Right kidney (tissue), 9 donors: ENCODE results near the gene PLA2G6.

Experiments
- DNase-seq: peaks from one replicate; pipeline ENCODE4 v3.0.0-alpha.2; 2016
- long read RNA-seq, 8 donors: transcript quantifications; one replicate each; lab custom pipeline, GENCODE V29; 2026

The PLA2G6 gene, protein sequence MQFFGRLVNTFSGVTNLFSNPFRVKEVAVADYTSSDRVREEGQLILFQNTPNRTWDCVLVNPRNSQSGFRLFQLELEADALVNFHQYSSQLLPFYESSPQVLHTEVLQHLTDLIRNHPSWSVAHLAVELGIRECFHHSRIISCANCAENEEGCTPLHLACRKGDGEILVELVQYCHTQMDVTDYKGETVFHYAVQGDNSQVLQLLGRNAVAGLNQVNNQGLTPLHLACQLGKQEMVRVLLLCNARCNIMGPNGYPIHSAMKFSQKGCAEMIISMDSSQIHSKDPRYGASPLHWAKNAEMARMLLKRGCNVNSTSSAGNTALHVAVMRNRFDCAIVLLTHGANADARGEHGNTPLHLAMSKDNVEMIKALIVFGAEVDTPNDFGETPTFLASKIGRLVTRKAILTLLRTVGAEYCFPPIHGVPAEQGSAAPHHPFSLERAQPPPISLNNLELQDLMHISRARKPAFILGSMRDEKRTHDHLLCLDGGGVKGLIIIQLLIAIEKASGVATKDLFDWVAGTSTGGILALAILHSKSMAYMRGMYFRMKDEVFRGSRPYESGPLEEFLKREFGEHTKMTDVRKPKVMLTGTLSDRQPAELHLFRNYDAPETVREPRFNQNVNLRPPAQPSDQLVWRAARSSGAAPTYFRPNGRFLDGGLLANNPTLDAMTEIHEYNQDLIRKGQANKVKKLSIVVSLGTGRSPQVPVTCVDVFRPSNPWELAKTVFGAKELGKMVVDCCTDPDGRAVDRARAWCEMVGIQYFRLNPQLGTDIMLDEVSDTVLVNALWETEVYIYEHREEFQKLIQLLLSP
- long read RNA-seq, donor 1, partial matches to known transcripts, result 5 of 7 reads
- long read RNA-seq, donor 1, other reads (novel, unspliced or antisense), result 0 of 7 reads
- long read RNA-seq, donor 2, partial matches to known transcripts, result 0 of 1 reads
- long read RNA-seq, donor 2, other reads (novel, unspliced or antisense), result 0 of 1 reads
- long read RNA-seq, donor 3, result 0 reads
- long read RNA-seq, donor 4, partial matches to known transcripts, result 0 of 1 reads
- long read RNA-seq, donor 4, other reads (novel, unspliced or antisense), result 0 of 1 reads
- long read RNA-seq, donor 5, result 0 reads
- long read RNA-seq, donor 6, partial matches to known transcripts, result 0 of 2 reads
- long read RNA-seq, donor 6, other reads (novel, unspliced or antisense), result 0 of 2 reads
- long read RNA-seq, donor 7, partial matches to known transcripts, result 5 of 6 reads
- long read RNA-seq, donor 7, other reads (novel, unspliced or antisense), result 0 of 6 reads
- long read RNA-seq, donor 8, partial matches to known transcripts, result 0 of 2 reads
- long read RNA-seq, donor 8, other reads (novel, unspliced or antisense), result 0 of 2 reads

DNA sequence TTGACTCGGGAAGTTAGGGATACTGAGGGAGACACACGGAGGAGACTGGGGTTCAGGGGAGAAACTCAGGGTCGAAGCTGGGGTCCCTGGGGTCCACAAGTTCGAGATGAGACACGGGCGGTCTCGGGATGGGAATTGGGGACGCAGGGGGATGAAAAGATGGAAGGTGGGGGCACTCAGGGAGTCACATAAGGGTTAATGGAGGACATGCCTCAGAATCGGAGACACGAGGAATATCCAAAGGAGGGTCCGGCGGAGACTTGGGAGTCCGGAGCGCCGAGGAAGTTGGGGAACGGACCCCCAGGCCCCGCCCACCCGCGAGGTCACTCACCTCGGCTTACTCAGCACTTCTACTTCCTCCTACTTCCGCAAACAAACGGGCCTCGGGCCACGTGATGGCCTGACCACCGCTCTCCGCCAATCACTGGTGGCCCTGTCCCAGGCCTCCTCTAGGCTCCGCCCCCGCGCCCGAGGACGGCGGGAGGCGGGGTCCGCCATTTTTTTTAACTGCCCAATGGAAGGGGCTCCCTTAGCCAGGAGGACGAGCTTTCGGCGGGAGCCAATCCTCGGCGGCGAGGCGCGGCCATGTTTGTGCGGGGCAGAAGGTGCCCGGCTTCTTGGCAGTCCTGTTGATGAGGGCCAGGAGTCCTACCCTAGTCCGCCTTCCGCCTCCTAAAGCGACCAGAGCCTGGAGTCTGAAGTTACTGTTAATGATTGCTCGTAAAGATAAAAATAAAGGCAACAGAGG is at the start of gene PLA2G6:
Gene PLA2G6, minus strand, starts transcription at position 378 of the 748 bp plus-strand sequence. CDS start 12,404 bp downstream, outside the sequence.
- DNase-seq, result peak; percentile 91

DNA sequence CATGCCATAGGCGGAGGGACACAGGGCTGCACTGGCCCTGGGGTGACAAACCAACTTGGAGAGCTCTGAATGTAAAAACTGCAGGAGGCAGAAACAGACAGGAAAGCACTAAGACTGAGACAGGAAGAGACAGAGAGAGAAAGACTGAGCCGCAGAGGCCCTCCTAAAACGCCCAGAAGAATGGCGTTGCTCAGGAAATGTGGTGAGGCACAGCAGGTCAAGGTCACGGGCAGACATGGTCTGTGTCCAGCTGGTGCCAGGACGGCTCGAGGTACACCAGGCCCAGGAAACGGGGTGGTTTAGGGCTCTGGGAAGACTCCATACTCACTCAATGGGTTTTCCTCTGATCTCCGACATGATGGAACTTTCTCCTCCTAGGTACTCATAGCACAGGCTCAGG is 49.3 kb upstream of the PLA2G6 start:
- DNase-seq, result no peak

DNA sequence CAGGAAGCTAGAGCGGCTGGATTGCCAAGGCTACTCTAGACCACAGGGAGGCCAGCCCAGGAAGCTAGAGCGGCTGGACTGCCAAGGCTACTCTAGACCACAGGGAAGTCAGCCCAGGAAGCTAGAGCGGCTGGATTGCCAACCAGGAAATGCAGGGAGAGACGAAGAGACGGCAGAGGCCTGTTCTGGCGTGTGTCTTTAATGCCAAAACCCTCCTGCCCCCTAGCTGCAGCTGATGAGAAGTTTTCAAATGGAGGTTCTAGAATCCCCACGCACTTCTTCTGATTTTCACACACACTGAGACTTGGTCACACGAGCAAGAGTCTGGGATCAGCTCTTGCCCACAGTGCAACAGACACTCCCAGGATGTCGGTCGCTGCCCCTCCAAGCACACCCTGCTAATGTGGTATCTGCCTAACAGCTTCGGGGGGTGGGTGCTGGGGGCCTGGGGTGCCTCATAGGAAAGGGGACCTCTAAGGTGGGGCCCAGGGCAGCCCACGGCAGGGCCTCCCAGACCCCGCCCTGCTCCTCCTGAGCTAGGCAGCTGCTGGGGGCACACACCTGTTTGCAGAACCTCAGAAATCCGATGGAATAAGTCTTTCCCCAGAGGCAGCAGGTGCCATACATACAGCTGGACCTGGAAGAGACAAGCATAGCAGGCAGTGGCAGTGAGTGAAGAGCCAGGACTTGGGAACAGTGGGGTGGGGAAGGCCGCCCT is 48.6 kb upstream of the PLA2G6 start:
- no peak for DNase-seq

DNA sequence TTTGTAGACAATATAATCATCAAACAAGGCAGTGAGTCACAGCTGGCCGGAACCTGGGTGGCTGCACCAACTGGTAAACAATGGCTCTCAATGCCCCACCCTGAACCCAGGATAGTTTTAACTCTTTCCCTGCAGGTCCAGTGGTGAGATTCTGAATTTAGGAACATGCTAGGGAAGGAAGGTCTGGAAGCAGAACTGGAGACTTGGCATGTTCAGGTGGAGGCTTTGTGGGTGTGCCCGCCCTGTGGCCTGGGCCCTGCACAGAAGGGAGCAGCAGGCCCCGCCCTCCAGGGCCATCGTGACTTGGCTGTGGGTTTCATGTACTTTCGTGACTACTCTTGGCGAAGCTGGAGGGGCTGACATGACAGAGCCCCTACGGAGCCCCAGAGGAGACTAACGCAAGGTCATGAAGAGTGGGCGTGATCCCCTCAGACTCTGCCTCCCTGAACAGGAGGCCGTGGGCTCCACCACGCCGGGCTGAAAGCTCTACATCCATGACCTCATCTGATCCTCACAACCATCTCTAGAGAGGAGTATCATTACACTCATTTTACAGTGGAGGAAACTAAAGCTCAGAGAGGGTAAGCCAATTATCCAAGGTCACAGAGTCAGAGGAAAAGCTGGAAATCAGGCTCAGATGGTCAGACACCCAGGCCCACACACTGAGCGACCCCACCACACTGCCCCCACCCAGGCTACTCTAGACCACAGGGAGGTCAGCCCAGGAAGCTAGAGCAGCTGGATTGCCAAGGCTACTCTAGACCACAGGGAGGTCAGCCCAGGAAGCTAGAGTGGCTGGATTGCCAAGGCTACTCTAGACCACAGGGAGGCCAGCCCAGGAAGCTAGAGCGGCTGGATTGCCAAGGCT is 47.5 kb upstream of the PLA2G6 start:
- DNase-seq, result no peak

DNA sequence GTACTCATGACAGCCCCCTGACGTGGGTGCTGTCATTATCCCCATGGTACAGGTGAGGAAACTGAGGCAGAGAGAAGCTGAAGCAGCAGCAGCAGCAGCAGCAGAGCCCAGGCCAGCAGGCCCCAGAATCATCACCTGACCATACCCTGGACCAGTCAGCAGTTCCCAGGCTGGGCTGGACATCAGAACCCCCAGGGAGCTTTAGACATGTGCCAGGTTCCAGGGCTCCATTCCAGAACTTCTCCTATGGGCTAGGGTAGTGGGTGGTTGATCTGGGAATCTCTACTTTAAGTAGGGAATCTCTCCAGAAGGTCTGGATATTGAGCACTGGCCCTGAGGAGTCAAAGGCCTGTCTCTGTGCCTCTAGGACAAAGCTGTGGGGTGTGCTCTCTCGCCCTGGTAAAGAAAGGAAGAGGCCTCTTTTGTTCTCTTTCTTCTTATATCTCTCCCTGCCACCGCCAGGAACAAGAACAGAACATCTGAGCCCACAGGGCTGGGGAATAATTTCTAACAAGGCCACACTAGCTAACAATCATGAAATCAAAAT is 46.8 kb upstream of the PLA2G6 start:
- no peak for DNase-seq

DNA sequence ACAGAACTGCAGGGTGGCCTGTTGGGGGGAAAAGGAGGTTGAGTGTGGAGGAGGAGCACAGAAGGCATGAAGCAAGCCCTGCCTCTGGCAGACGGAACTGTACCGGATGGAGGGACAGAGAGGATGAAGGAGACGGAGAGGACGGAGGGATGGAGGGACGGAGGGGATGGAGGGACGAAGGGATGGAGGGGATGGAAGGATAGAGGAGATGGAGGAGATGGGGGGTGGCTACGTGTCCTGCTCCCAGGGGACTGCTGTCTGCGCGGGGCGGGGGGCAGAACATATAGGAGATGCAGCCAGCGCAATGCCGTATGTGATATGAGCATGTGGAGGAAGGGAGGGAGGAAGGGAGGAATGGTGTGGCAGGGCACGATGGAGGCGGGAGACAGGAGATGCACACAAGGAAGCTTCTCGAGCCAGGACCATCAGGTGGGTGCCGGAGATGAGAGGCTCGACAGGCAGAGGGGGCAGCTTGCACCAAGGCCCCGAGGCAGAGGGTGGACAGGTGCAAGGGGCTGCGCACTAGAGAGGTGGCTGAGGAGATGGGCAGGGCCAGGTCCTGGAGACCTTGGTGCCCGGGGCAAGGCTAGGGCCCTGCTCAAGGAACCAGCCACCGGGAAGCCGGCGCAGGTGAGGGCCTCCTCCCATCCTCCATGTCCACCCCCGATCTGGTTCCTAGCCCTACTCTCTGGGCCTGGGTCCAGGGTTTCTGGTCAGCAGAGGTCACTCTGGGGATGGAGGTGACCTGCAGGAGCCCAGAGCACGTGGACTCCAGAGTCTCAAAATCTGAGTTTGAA is 45.4 kb upstream of the PLA2G6 start:
- no peak for DNase-seq

DNA sequence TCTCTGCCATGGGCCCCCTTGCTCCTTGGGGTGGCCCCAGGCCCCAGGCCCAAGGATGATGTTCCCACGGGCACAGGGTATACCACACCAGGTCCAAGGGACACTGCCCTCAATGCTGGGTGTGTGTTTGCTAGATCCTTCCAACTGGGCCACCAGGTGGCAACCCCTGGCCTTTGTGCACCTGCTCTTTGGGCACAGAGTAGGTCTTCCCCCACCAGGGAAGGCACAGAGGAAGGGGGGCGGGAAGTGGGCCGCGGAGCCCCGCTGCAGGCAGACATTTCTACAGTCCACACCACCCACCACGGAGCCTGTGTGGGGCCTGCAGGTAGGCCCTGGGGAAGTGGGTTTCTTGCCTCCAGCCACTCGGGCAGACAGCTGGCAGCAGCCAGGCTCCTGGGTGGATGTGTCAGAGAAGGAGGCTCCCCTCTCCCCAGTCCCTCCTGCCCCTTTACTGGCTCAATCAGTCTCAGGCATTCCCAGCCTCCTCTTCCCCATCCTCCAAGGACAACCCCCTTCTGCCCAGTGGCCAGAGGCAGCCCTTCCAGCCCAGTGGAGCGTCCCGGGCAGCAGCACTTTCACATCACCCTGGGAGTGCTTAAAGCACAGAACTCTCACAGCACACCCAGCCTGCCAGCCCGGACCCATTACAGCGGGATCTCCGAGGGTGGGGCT is 41.8 kb upstream of the PLA2G6 start:
- DNase-seq, result no peak

DNA sequence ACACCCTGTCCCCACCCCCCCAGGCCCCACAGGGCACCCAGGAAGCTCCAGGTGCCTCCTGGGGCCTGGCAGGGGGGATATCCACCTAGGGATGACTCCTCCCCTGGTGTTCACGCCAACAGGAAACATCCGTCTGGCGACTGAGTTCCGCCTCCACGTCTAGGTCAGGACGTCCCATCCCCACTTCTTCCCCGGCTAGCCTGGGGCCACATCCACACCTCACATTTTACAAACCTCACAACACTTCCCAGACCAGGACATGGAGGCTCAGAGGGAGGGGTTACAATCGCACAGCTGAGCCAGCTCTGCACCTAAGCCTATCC is 41.1 kb upstream of the PLA2G6 start:
- DNase-seq, result no peak

DNA sequence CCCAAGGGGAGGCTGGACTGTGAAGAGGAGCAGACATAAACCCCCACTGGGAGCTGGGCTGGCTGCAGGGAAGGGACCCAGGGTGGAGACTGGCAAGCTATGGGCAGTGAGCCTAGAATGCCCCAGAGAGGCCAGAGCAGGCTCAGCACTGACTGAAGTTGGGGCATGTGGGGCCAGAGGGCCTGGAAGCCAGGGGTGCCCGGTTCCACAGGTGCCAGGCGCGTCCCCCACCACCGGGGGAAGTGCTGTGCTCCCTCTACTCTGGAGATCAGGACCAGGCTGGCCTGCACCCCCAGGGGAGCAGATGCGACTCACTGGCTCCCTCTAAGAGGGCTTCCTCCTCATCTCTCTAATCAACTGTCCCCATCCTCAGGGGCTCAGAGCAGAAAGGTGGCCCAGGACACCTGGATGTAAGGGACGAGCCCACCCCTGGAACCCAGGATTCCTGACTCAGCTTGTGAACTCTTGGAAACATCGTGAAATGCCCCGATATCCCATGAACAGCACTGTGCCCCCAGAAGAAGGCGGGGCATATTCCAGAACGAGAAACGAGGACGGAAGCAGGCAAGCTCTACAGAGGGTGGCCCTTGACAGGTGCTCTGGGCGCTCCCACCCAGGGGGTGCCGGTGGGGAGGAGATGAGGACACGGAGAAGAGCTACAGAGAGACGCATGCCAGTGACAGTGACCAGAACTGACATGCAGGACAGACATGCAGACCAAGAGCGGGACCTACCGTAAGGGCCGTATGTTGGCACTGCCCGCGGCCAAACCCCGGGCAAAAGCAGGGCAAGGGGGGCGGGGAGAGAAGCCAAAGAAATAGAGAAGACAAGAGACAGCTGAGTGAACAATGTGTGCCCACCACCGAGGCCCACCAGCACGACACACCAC is 40.5 kb upstream of the PLA2G6 start:
- no peak for DNase-seq

DNA sequence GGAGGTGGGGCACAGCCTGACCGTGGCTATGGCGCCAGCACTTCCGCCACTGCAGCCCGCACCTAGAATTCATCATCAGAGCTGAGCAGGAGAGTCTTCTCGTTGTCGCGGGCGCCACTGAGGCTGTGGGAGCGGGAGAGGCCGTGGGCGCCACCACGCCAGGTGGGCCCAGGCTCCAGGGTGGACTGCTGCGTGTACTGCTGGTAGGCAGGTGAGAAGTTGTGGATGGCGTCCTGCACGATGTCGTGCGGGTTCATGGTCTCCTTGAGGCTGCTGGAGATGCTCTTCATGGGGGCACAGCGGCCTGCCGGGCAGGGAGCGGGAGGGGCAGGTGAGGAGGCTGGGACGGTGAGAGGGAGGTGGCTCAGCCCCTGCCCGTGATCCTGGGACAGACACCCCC is 39.8 kb upstream of the PLA2G6 start:
- DNase-seq, result no peak

DNA sequence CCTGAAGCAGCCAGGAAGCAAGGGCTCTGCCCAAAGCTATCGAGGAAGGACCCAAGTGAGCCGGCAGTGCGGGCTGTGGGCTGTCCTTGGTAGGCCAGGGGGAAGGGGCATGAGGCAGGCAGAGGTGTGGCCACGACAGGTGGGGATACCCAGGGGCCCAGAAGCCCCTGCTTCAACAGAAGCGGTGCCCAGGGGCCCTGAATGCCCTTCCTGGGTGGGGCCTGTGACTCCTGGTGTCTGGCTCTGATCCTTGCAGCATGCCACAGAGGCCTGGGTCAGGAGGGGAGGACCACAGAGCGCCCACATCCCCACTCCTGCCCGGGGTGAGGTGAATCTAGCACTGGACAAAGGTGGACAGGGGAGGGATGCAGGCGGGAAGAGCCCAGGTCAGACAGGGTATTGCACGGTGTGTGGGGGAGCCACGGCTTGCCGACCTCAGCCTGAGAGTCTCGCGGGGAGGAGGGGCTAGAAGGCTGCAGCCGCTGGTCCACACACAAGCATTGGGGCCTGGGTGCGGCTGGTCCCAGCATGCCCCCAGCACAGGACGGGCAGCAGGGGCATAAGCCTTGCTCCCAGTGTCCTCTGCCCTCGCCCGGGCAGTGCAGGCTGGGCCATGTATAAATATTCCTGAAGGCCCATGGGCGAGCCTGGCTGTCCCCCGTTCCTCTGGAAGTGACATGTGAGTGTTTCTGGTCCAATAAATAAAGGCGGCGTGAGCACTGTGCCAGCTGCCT is 39.2 kb upstream of the PLA2G6 start:
- DNase-seq, result no peak

DNA sequence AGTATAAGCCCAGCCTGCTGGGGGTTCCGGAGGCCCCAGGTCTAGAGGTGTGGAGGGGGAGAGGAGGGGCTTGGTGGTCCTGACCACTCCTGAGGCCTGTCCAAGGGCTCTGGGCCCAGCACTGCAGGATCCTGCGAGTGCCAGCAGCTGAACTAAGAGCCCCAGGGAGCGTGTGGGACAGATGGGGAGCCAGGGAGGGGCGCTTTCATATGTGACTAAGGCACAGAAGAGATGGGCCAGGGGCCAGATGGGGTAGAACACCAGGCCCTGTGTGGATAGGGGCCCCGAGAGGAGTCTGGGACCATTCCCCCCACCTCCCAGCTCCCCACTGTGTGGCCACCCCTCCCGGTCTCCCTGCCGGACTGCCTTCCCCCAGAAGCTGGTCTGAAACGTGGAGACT is 38.5 kb upstream of the PLA2G6 start:
- no peak for DNase-seq

DNA sequence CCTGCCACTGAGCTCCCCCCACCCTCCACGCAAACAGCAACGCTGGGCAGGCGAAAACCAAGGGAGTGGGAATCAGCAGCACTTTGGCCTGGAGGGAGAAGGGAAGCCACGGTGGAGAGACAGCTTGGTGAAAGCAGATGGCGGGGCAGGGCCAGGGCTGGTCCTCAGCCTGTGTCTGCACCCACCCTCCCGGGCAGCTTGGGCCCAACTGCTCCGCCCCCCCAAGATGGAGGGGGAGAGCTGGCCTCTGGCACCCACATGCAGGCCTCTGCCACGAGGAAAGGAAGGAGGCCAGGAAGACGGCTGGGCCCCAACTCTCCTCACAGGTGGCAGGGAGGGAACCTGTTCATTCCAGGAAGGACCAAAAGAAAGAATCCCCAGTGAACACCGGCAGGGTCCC is 38.0 kb upstream of the PLA2G6 start:
- peak; percentile 33 for DNase-seq

DNA sequence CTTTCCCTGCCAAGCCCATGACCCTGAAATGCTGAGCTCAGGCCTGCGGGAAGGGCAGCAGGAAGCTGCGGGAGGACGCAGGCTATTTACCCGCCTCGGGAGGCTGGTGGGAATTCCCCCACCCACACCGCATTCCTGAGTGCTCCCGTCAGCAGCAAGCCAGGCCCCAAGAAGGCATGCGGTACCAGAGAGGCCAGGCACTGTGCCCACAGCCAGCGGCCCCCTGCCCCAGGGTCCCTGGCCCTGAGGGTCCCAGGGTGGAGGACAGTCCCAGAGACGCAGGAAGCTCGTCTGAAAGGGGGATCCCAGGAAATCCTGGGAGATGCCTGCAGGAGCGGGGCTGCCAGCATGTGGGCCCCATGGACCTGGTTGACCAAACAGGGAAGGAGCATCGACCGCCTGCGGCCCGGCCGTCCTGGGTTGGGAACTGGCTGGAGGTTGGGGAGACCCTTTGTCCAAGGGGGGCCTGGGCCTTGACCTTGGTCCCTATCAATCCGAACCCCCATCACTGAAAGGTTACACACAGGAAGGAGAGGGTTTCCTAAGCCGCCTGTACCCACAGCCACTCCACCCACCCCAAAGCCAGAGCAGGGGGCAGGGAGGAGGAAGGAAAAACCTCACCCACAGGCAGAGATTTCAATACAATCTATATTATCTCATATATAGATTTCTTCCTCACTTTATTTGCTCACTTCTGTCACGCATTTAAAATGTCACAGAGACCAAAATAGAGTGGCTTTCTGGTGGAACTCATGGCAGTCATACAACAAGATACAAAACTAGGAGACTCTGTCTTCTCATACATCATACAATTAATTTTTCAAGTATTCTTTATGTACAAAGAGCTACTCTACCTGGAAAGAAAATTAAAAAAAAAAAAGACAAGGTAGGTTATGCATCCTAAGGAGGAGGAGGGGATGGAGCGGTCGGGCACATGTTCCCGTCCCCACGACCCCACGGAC is 37.3 kb upstream of the PLA2G6 start:
- peak; percentile 53 for DNase-seq
